Measurements from ENCODE around the gene TLE3. TPM values are rescaled to one million over a fixed set of nuclear protein-coding genes. Genes with fewer than 3 reads are reported as not detected.
A peak's percentile ranks its signal among the peaks of the same experiment; 100 is the strongest.

The TLE3 gene
- total RNA-seq, 1 experiment from 2014 or later = 46.0 TPM

- no peak for DNase-seq (ENCODE audit: low read depth)
Measured at GRCh38 chr15:70006259-70007147, 91.2 kb downstream of the TLE3 start.

DNA sequence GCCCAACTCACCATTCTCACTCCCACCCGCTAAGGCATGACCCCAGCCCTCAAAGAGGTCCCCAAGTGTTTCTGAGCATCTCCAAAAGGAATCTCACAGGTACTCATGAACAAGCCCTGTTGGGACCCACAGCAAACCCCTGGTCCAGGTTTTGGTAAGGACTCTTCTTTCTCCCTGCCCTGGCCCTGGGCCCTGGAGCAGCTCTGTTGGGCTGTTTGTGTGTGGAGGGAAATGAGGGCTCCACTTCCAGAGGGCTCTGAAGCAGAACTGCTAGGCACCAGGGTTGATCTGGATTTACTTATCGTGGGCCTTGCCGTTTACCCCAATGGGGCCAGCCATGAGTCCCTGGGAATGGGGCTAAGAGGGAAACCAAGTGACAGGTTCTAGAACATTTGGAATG, 92.9 kb downstream of the TLE3 start:
- no peak for DNase-seq (ENCODE audit: low read depth)

GRCh38 chr15:70002897-70003296, 94.8 kb downstream of the TLE3 start:
- DNase-seq (ENCODE audit: low read depth) = no peak

- DNase-seq (ENCODE audit: low read depth) = no peak
Measured at GRCh38 chr15:70001859-70002258, 95.9 kb downstream of the TLE3 start.

GRCh38 chr15:69999392-70000085, 98.2 kb downstream of the TLE3 start:
- no peak for DNase-seq (ENCODE audit: low read depth)

GRCh38 chr15:69998541-69999391, 99.0 kb downstream of the TLE3 start:
- DNase-seq (ENCODE audit: low read depth) = no peak

DNA sequence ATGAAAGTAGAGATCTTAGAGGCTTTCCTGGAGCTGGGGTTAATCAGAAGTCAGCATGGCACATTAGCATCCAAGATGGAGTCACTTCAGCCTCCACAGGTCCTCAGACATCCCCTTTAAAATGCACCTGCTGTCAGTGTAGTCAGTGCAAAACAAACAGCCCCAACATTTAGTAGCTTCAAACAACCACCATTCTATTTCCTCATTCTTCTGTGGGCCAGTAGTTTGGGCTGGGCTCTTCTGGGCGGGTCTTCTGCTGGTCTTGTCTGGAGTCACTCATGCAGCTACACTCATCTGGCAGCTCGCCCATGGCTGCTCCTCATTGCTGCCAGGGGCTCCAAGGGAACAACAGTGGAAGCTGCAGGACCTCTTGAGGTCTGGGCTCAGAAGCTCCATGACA, 99.9 kb downstream of the TLE3 start:
- peak; percentile 67 for DNase-seq (ENCODE audit: low read depth)
